Measurements from ENCODE around the gene CCDC141.

Gene CCDC141

GRCh38 chr2:178892751-178893625 lies 156.9 kb downstream of the CCDC141 start:
- Histone ChIP-seq H3K4me1 (ENCODE audit: control insufficient read depth in 1 of 2, insufficient read depth in 1 of 2, low read depth in 1 of 2, low read length in 1 of 2) (no peaks in the 10 kb centered on the region), H3K4me3 (ENCODE audit: low read depth in 1 of 2, low read length in 1 of 2) (no peak overlapping the region), H3K27ac (no peak overlapping the region), H3K27me3 (no peaks in the 10 kb centered on the region), H3K36me3 (no peaks in the 10 kb centered on the region), H3K9me3 (no peaks in the 10 kb centered on the region)
- TF ChIP-seq, protein P1, sequence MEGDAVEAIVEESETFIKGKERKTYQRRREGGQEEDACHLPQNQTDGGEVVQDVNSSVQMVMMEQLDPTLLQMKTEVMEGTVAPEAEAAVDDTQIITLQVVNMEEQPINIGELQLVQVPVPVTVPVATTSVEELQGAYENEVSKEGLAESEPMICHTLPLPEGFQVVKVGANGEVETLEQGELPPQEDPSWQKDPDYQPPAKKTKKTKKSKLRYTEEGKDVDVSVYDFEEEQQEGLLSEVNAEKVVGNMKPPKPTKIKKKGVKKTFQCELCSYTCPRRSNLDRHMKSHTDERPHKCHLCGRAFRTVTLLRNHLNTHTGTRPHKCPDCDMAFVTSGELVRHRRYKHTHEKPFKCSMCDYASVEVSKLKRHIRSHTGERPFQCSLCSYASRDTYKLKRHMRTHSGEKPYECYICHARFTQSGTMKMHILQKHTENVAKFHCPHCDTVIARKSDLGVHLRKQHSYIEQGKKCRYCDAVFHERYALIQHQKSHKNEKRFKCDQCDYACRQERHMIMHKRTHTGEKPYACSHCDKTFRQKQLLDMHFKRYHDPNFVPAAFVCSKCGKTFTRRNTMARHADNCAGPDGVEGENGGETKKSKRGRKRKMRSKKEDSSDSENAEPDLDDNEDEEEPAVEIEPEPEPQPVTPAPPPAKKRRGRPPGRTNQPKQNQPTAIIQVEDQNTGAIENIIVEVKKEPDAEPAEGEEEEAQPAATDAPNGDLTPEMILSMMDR (IDR thresholded peaks at IDR 0.05) = no peak

DNA sequence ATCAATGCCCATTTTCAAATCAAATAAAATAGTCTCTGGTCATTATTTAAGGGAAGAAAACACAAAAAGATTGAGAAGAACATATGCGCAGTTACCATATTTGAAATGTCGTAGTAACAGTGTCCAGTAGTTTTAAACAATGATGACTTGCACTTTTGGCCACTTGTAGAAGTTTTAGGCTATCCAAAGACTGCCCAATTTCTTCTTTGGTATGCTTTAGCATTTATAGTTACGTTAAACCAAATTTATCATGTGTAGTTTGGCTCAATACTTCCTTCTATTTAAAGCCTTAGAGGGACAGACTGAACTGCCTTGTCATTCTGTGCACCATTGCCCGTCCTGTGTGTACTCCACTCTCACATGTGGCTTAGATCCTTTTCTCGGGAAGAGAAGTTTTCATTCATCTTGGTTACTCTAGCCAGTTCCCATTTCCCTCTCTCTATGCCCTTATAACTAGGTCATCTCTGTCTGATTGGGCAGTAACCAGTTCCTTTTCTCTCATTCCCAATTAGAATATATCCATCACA lies 157.9 kb downstream of the CCDC141 start:
- Histone ChIP-seq H3K27me3 (no peaks in the 10 kb centered on the region), H3K4me3 (ENCODE audit: low read depth in 1 of 2, low read length in 1 of 2) (no peak overlapping the region), H3K9me3 (no peaks in the 10 kb centered on the region), H3K4me1 (ENCODE audit: control insufficient read depth in 1 of 2, insufficient read depth in 1 of 2, low read depth in 1 of 2, low read length in 1 of 2) (no peaks in the 10 kb centered on the region), H3K27ac (no peak overlapping the region), H3K36me3 (no peaks in the 10 kb centered on the region)
- TF ChIP-seq, protein P1 (IDR thresholded peaks at IDR 0.05) = no peak

- Histone ChIP-seq H3K27me3 (no peaks in the 10 kb centered on the region), H3K27ac (no peak overlapping the region), H3K9me3 (no peaks in the 10 kb centered on the region), H3K4me3 (ENCODE audit: low read depth in 1 of 2, low read length in 1 of 2) (no peak overlapping the region), H3K36me3 (no peaks in the 10 kb centered on the region), H3K4me1 (ENCODE audit: control insufficient read depth in 1 of 2, insufficient read depth in 1 of 2, low read depth in 1 of 2, low read length in 1 of 2) (no peaks in the 10 kb centered on the region)
- TF ChIP-seq, protein P1 (IDR thresholded peaks at IDR 0.05) = peak; percentile 63
Measured at GRCh38 chr2:178891265-178891958, 158.5 kb downstream of the CCDC141 start.

DNA sequence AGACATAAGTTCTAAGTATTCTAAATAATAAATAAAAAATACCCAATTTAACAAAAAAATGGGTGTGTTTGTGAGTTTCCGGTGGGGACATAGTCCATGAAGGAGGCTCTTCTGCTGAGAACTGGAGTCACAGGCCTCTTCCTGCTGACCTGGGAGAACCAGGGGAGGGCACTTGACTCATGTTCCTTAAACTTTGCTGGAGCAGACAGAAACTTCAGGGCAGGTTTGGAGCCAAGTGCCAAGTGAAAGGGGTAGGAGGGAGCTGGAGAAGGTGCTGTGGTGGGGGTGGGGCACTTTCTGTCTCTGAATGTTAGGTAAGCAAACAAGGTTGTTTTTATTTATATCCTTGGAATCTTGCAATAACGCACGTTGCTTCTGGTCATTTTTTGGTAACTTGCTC lies 163.9 kb downstream of the CCDC141 start:
- H3K36me3 ChIP-seq = no peaks in the 10 kb centered on the region
- H3K9me3 ChIP-seq = no peaks in the 10 kb centered on the region
- no peaks in the 10 kb centered on the region for H3K4me1 ChIP-seq (ENCODE audit: control insufficient read depth in 1 of 2, insufficient read depth in 1 of 2, low read depth in 1 of 2, low read length in 1 of 2)
- H3K27me3 ChIP-seq = no peaks in the 10 kb centered on the region
- H3K27ac ChIP-seq = no peak overlapping the region
- TF ChIP-seq, protein P1 (IDR thresholded peaks at IDR 0.05) = no peak
- no peak overlapping the region for H3K4me3 ChIP-seq (ENCODE audit: low read depth in 1 of 2, low read length in 1 of 2)

GRCh38 chr2:178884440-178884839 lies 165.5 kb downstream of the CCDC141 start:
- Histone ChIP-seq H3K27ac (no peak overlapping the region), H3K27me3 (no peaks in the 10 kb centered on the region), H3K4me1 (ENCODE audit: control insufficient read depth in 1 of 2, insufficient read depth in 1 of 2, low read depth in 1 of 2, low read length in 1 of 2) (no peaks in the 10 kb centered on the region), H3K9me3 (no peaks in the 10 kb centered on the region), H3K36me3 (no peaks in the 10 kb centered on the region), H3K4me3 (ENCODE audit: low read depth in 1 of 2, low read length in 1 of 2) (no peak overlapping the region)
- TF ChIP-seq, protein P1 (IDR thresholded peaks at IDR 0.05) = no peak
